Right lobe of liver (tissue), 6 donors: ENCODE results near the gene SH3TC2. TPM values are rescaled to one million over a fixed set of nuclear protein-coding genes. Genes with fewer than 3 reads are reported as not detected.

ENCODE experiments used
- ATAC-seq, 4 donors: fragments of 200-7000 bp; cut with Tn5 transposase; one replicate each; pipeline ENCODE4 v1.9.1; 2020; ENCODE audit warnings: mild to moderate bottlenecking in 4 of 4, moderate library complexity in 4 of 4
- DNase-seq, 3 donors: peaks; one replicate each; pipeline ENCODE4 v3.0.0-alpha.2; 2020
- H3K27ac ChIP-seq, 3 donors: fragments of 200-600 bp; one replicate each; pipeline ENCODE4 v1.8.0; 2022
- H3K27me3 ChIP-seq, 2 donors: fragments of 200-600 bp; one replicate each; pipeline ENCODE4 v1.8.0; 2022
- H3K36me3 ChIP-seq, 4 donors: fragments of 200-600 bp; sonication (generic) in 1 of 4; one replicate each; pipeline versions ENCODE4 v1.5.1 to v1.8.0; 2017 to 2022; ENCODE audit warnings: control low read depth in 1 of 4
- H3K4me1 ChIP-seq, 4 donors: fragments of 200-600 bp; sonication (generic) in 1 of 4; one replicate each; pipeline versions ENCODE4 v1.5.1 to v1.8.0; 2017 to 2022; ENCODE audit warnings: control low read depth in 1 of 4
- H3K4me3 ChIP-seq, 3 donors: fragments of 200-600 bp; one replicate each; pipeline ENCODE4 v1.8.0; 2022
- H3K9me3 ChIP-seq, 4 donors: fragments of 200-600 bp; sonication (generic) in 1 of 4; one replicate each; pipeline versions ENCODE4 v1.5.1 to v1.8.0; 2017 to 2022; ENCODE audit warnings: control low read depth in 1 of 4
- CTCF ChIP-seq, 4 donors: fragments of 200-600 bp in 3 of 4; fragments of 450-650 bp in 1 of 4; IDR thresholded peaks; one replicate each; pipeline versions ENCODE4 v1.5.1 to v1.8.0; 2016 to 2022; ENCODE audit warnings: antibody characterized with exemption in 4 of 4, mild to moderate bottlenecking in 2 of 4
- POLR2A ChIP-seq: fragments of 450-650 bp; IDR thresholded peaks from one replicate; pipeline ENCODE4 v1.6.1; 2017; ENCODE audit warnings: antibody characterized with exemption, mild to moderate bottlenecking
- WGBS: methylation state at CpG from one replicate; pipeline ENCODE4 v1.1.6; 2018; ENCODE audit warnings: low coverage, low lambda C conversion rate; ENCODE audit not compliant: insufficient coverage; ENCODE audit errors: missing lambda C conversion rate; 5-methylcytosine and 5-hydroxymethylcytosine counted together
- intact Hi-C, 2 donors: fragments of 100-400 bp; cut with DNase I; formaldehyde crosslinking; loops; one replicate each; pipeline versions ENCODE4 v1.11.2 to v1.14.1; 2022
- total RNA-seq, 6 experiments: library from RNA; depleted of rRNA in 2 of 6; stranded (reverse); fragments of >200 nt in 2 of 6; fragmentation: NEBNext Ultra II Directional in 3 of 6; extraction: Animal tissue kit (Norgen Biotek cat#: 25700) in 3 of 6; gene quantifications; one replicate each; pipeline versions ENCODE4 v1.1.0 to v1.2.4, GENCODE V29; 2016 to 2023
- donor health status: DM: no; HTN: yes; CAD: no.
- donor health status: DM: no; HTN: no; CAD: no.
- donor health status: DM: no; HTN: no; CAD: no.
- donor health status: DM: no; HTN: yes; CAD: no.
- donor health status: DM: no; HTN: yes; CAD: no.

Gene SH3TC2
- total RNA-seq, 6 experiments from 2014 or later: 0.06 to 0.88 (median 0.53) TPM

- Histone ChIP-seq H3K36me3 (no peaks in the 10 kb centered on the region), H3K4me1 (peaks cover 0 to 18% (median 6%) of the 10 kb centered on the region in 4 donors), H3K4me3 (no peak overlapping the region), H3K27me3 (no peaks in the 10 kb centered on the region), H3K27ac (no peak overlapping the region), H3K9me3 (no peaks in the 10 kb centered on the region)
- TF ChIP-seq CTCF (IDR thresholded peaks at IDR 0.05) (no peak), POLR2A (no peak)
- WGBS: 45% methylated on average over 2 of the region's 2 CpGs
- intact Hi-C loops: no loop called here
- no peak for DNase-seq
- ATAC-seq: peak in 1 of 4 donors; percentile 64
Measured at GRCh38 chr5:149036970-149037369, 25.9 kb downstream of the SH3TC2 start.

GRCh38 chr5:149036168-149036567, 26.7 kb downstream of the SH3TC2 start:
- no peaks in the 10 kb centered on the region for H3K27me3 ChIP-seq
- no peaks in the 10 kb centered on the region for H3K36me3 ChIP-seq
- ATAC-seq (no peak), DNase-seq (no peak)
- TF ChIP-seq POLR2A (no peak), CTCF (IDR thresholded peaks at IDR 0.05) (no peak)
- peaks cover 0 to 16% (median 6%) of the 10 kb centered on the region in 4 donors for H3K4me1 ChIP-seq
- H3K9me3 ChIP-seq: no peaks in the 10 kb centered on the region
- H3K4me3 ChIP-seq: no peak overlapping the region
- intact Hi-C loops: no loop called here
- 56% methylated on average over 3 of the region's 3 CpGs for WGBS
- no peak overlapping the region for H3K27ac ChIP-seq

- Histone ChIP-seq H3K4me1 (peaks cover 0 to 9% (median 3%) of the 10 kb centered on the region in 4 donors), H3K27me3 (no peaks in the 10 kb centered on the region), H3K9me3 (no peaks in the 10 kb centered on the region), H3K27ac (no peak overlapping the region), H3K4me3 (no peak overlapping the region), H3K36me3 (no peaks in the 10 kb centered on the region)
- DNase-seq (peak; percentile 69 to 78 (median 75)), ATAC-seq (peak; percentile 87 to 97 (median 95))
- intact Hi-C loops: no loop called here
- WGBS: 7% methylated on average over 8 of the region's 8 CpGs
- TF ChIP-seq POLR2A (no peak), CTCF (IDR thresholded peaks at IDR 0.05) (peak; percentile 77 to 92 (median 82))
Measured at GRCh38 chr5:149035372-149035790, 27.5 kb downstream of the SH3TC2 start.

GRCh38 chr5:149030838-149031397, 31.9 kb downstream of the SH3TC2 start:
- intact Hi-C loops: no loop called here
- H3K27ac ChIP-seq: no peak overlapping the region

More at GRCh38 chr5:149030838-149031397, 31.9 kb downstream of the SH3TC2 start:
- H3K4me3 ChIP-seq: no peak overlapping the region
- no peak for ATAC-seq
- H3K4me1 ChIP-seq: no peaks in the 10 kb centered on the region
- no peaks in the 10 kb centered on the region for H3K9me3 ChIP-seq
- no peaks in the 10 kb centered on the region for H3K27me3 ChIP-seq
- 71% methylated on average over 3 of the region's 3 CpGs for WGBS
- TF ChIP-seq CTCF (IDR thresholded peaks at IDR 0.05) (no peak), POLR2A (no peak)
- H3K36me3 ChIP-seq: no peaks in the 10 kb centered on the region
- no peak for DNase-seq
